B cell (primary cell): ENCODE measurements around the gene USH2A. TPM values are rescaled to one million over a fixed set of nuclear protein-coding genes. Genes with fewer than 3 reads are reported as not detected.
A peak's percentile ranks its signal among the peaks of the same experiment; 100 is the strongest.

ENCODE experiments used
- ATAC-seq: fragments of 200-7000 bp; cut with Tn5 transposase; one replicate; pipeline ENCODE4 v1.10.0; 2021; ENCODE audit warnings: low read depth, mild to moderate bottlenecking, moderate number of reproducible peaks, moderate library complexity
- CTCF ChIA-PET: fragments of 350-600 bp; sonication (Branson Sonifier 250); formaldehyde crosslinking; loops from one replicate; lab custom pipeline; 2021; ENCODE audit warnings: antibody characterized with exemption, inconsistent platforms; lab: Charles Lee
- POLR2A ChIA-PET: fragments of 350-600 bp; sonication (Branson Sonifier 250); formaldehyde crosslinking; loops from one replicate; lab custom pipeline; 2021; ENCODE audit warnings: antibody characterized with exemption; lab: Charles Lee
- DNase-seq: peaks from one replicate; pipeline ENCODE4 v3.0.0; 2013
- H2AFZ ChIP-seq: 2 replicates; pipeline ENCODE4 v1.6.1; 2012; ENCODE audit warnings: mild to moderate bottlenecking, low read depth, low read length; ENCODE audit not compliant: insufficient read depth, poor library complexity, severe bottlenecking
- H3K27ac ChIP-seq, 2 donors: 1 replicate in 1 of 2; 2 replicates in 1 of 2; pipeline ENCODE4 v1.5.1; 2012 to 2013; ENCODE audit warnings: low read length in 2 of 2, mild to moderate bottlenecking in 2 of 2, moderate library complexity in 1 of 2
- H3K27me3 ChIP-seq, 4 experiments: fragments of 200-600 bp in 1 of 4; sonication (generic) in 1 of 4; replicated peaks in 1 of 4; 1 replicate in 2 of 4; 2 replicates in 2 of 4; pipeline versions ENCODE4 v1.6.1 to v1.7.0; 2013 to 2016; ENCODE audit warnings: low read length in 3 of 4, mild to moderate bottlenecking in 2 of 4, mixed read lengths in 1 of 4, moderate library complexity in 1 of 4; ENCODE audit not compliant: insufficient read depth in 4 of 4, control insufficient read depth in 3 of 4; ENCODE audit errors: control extremely low read depth in 1 of 4
- H3K36me3 ChIP-seq, 2 experiments: replicated peaks in 1 of 2; 1 replicate in 1 of 2; 2 replicates in 1 of 2; pipeline versions ENCODE4 v1.6.1 to v1.7.1; 2013; ENCODE audit warnings: low read length in 1 of 2; ENCODE audit not compliant: insufficient read depth in 2 of 2, control insufficient read depth in 1 of 2; ENCODE audit errors: control extremely low read depth in 1 of 2, extremely low read depth in 1 of 2
- H3K4me1 ChIP-seq, 2 donors: fragments of 200-600 bp in 1 of 2; sonication (generic) in 1 of 2; 1 replicate in 1 of 2; 2 replicates in 1 of 2; pipeline versions ENCODE4 v1.5.1 to v1.6.1; 2013 to 2017; ENCODE audit warnings: low read length in 2 of 2; ENCODE audit not compliant: control insufficient read depth in 2 of 2, insufficient read depth in 2 of 2
- H3K4me2 ChIP-seq: replicated peaks from 2 replicates; pipeline ENCODE3; 2012; ENCODE audit warnings: mild to moderate bottlenecking, low read depth, low read length; ENCODE audit not compliant: poor library complexity, severe bottlenecking
- H3K4me3 ChIP-seq, 5 experiments: fragments of 200-600 bp in 1 of 5; sonication (generic) in 1 of 5; 1 replicate in 3 of 5; 2 replicates in 2 of 5; pipeline versions ENCODE4 v1.5.1 to v1.7.0; 2011 to 2016; ENCODE audit warnings: low read length in 4 of 5, mild to moderate bottlenecking in 4 of 5, low read depth in 2 of 5, control low read depth in 1 of 5, moderate library complexity in 1 of 5; ENCODE audit not compliant: insufficient read depth in 1 of 5; ENCODE audit errors: control extremely low read depth in 1 of 5, extremely low read depth in 1 of 5
- H3K79me2 ChIP-seq: fragments of 200-600 bp; sonication (generic); one replicate; pipeline ENCODE4 v1.6.0; 2016; ENCODE audit warnings: low read length; ENCODE audit not compliant: control insufficient read depth, insufficient read depth
- H3K9ac ChIP-seq: fragments of 200-600 bp; sonication (generic); 2 replicates; pipeline ENCODE4 v1.6.1; 2017; ENCODE audit warnings: mild to moderate bottlenecking, low read length, moderate library complexity
- H3K9me3 ChIP-seq, 3 donors: one replicate each; pipeline versions ENCODE4 v1.6.1 to v1.7.1; 2013; ENCODE audit warnings: low read length in 2 of 3; ENCODE audit not compliant: control insufficient read depth in 2 of 3, insufficient read depth in 1 of 3; ENCODE audit errors: control extremely low read depth in 1 of 3
- H4K20me1 ChIP-seq: 2 replicates; pipeline ENCODE4 v1.6.0; 2012; ENCODE audit warnings: mild to moderate bottlenecking, low read length; ENCODE audit not compliant: insufficient read depth, control insufficient read depth, poor library complexity, severe bottlenecking
- H3K27ac Mint-ChIP-seq: one replicate; pipeline ENCODE4 v1.8.0; 2021; ENCODE audit warnings: mixed read lengths
- H3K27me3 Mint-ChIP-seq: one replicate; pipeline ENCODE4 v1.8.0; 2021; ENCODE audit warnings: mixed read lengths
- H3K4me1 Mint-ChIP-seq: one replicate; pipeline ENCODE4 v1.8.0; 2021; ENCODE audit warnings: mixed read lengths
- H3K4me3 Mint-ChIP-seq: one replicate; pipeline ENCODE4 v1.8.0; 2021; ENCODE audit warnings: mixed read lengths
- H3K9me3 Mint-ChIP-seq: one replicate; pipeline ENCODE4 v1.8.0; 2022; ENCODE audit warnings: mixed read lengths; ENCODE audit not compliant: insufficient read depth
- EZH2 ChIP-seq: IDR thresholded peaks from 2 replicates; pipeline ENCODE4 v1.6.1; 2012; ENCODE audit warnings: borderline replicate concordance, low read depth, mild to moderate bottlenecking, moderate library complexity, low read length; ENCODE audit not compliant: insufficient read depth, poor library complexity, severe bottlenecking
- WGBS: methylation state at CpG from one replicate; pipeline ENCODE4 v1.1.5; 2013; ENCODE audit warnings: missing lambda C conversion rate; ENCODE audit not compliant: insufficient coverage; 5-methylcytosine and 5-hydroxymethylcytosine counted together
- intact Hi-C: fragments of 100-400 bp; cut with micrococcal nuclease; formaldehyde crosslinking; loops from one replicate; pipeline ENCODE4 v1.10.0; 2022
- polyA plus RNA-seq: library from polyadenylated mRNA; depleted of rRNA; stranded (reverse); fragments of >200 nt; gene quantifications from 2 replicates; pipeline ENCODE4 v1.2.3, GENCODE V29; 2012
- total RNA-seq, 2 donors: library from RNA; stranded (reverse); fragments of 120-200 nt in 1 of 2; gene quantifications; 1 replicate in 1 of 2; 2 replicates in 1 of 2; pipeline versions ENCODE4 v1.2.3 to v1.2.4, GENCODE V29; 2013 to 2022
- TF ChIP-seq, protein P1 (sequence below): fragments of 200-600 bp; IDR thresholded peaks from one replicate; pipeline ENCODE4 v1.8.0; 2022; ENCODE audit warnings: antibody characterized with exemption, mild to moderate bottlenecking

USH2A gene
- total and polyA plus RNA-seq, 2 donors (not counting 1 experiment from before 2014, with no cell fraction given), result 0.01 TPM; not detected in 1

DNA sequence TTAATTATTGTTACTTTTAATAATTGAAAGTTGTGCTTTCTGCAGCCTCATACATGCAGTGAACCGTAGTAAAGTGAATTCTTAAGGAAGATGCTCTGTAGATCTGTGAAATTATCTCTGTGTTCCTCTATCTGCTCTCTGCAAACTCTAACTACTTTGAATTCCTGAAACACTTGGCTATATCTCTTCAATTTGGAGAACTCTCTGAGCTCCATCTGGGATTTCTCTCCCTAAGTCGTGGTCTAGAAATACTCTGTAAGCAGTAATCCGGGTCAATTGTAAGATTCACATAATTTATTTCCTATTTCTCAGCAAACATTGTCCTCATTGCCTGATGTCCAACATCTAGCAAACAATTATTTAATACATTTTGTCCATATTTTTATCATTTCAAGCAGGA, 164.9 kb downstream of the USH2A start:
- DNase-seq (no peak), ATAC-seq (no peak)
- Histone ChIP-seq H3K79me2 (no peaks in the 10 kb centered on the region), H3K4me3 (no peak overlapping the region), H3K4me1 (no peaks in the 10 kb centered on the region), H3K36me3 (no peaks in the 10 kb centered on the region), H3K27ac (no peak overlapping the region), H3K27me3 (no peaks in the 10 kb centered on the region), H4K20me1 (no peaks in the 10 kb centered on the region), H3K9ac (no peak overlapping the region), H3K9me3 (peaks cover 0 to 3% (median 0%) of the 10 kb centered on the region in 3 donors), H2AFZ (no peak overlapping the region), H3K4me2 (no peak overlapping the region)
- ChIA-PET POLR2A (no interaction called here), CTCF (no interaction called here)
- no peak overlapping the region for H3K4me3 Mint-ChIP-seq
- 66% methylated on average over 2 of the region's 3 CpGs for WGBS
- no peaks in the 10 kb centered on the region for H3K4me1 Mint-ChIP-seq
- peaks cover 6% of the 10 kb centered on the region for H3K9me3 Mint-ChIP-seq
- H3K27ac Mint-ChIP-seq, result no peak overlapping the region
- TF ChIP-seq, protein P1, sequence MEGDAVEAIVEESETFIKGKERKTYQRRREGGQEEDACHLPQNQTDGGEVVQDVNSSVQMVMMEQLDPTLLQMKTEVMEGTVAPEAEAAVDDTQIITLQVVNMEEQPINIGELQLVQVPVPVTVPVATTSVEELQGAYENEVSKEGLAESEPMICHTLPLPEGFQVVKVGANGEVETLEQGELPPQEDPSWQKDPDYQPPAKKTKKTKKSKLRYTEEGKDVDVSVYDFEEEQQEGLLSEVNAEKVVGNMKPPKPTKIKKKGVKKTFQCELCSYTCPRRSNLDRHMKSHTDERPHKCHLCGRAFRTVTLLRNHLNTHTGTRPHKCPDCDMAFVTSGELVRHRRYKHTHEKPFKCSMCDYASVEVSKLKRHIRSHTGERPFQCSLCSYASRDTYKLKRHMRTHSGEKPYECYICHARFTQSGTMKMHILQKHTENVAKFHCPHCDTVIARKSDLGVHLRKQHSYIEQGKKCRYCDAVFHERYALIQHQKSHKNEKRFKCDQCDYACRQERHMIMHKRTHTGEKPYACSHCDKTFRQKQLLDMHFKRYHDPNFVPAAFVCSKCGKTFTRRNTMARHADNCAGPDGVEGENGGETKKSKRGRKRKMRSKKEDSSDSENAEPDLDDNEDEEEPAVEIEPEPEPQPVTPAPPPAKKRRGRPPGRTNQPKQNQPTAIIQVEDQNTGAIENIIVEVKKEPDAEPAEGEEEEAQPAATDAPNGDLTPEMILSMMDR, result no peak
- TF ChIP-seq EZH2, result no peak
- no peaks in the 10 kb centered on the region for H3K27me3 Mint-ChIP-seq
- intact Hi-C loops, result no loop called here

DNA sequence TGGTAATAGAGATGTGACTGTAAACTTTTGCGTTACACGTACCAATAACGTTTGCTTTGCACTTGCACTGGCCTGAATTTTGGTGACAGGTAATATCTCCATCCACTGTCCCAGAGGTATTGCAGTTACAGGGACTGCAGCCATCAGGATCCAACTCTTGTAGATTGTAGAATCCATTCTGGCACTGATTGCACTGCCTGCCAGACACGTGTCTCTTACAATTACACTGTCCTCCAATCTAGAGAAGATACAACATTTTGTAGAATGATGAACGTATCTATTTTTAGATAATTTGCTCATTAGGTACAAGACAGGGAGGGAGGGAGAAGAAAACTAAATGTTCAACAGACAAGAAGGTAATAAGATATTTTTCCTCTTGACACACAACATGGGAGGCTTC, 172.4 kb downstream of the USH2A start:
- Mint-ChIP-seq H3K4me3 (no peak overlapping the region), H3K27ac (no peak overlapping the region)
- ATAC-seq, result no peak

More for the DNA sequence above, 172.4 kb downstream of the USH2A start:
- TF ChIP-seq, protein P1, result no peak
- TF ChIP-seq EZH2, result no peak
- peak overlapping the region; percentile 6 for H3K4me2 ChIP-seq
- peaks cover 0 to 4% of the 10 kb centered on the region in 2 donors for H3K4me1 ChIP-seq
- H3K4me1 Mint-ChIP-seq, result no peaks in the 10 kb centered on the region
- CTCF ChIA-PET, result no interaction called here
- no peak for DNase-seq
- no peak overlapping the region for H3K27ac ChIP-seq
- H3K36me3 ChIP-seq, result no peaks in the 10 kb centered on the region
- H3K27me3 Mint-ChIP-seq, result no peaks in the 10 kb centered on the region
- H3K9me3 Mint-ChIP-seq, result peaks cover 3% of the 10 kb centered on the region
- no peaks in the 10 kb centered on the region for H3K9me3 ChIP-seq
- no peaks in the 10 kb centered on the region for H4K20me1 ChIP-seq
- POLR2A ChIA-PET, result no interaction called here
- no peaks in the 10 kb centered on the region for H3K79me2 ChIP-seq
- H3K9ac ChIP-seq, result no peak overlapping the region
- no peak overlapping the region for H3K4me3 ChIP-seq
- no CpG with 5 or more reads among the region's 5 CpGs for WGBS
- H2AFZ ChIP-seq, result no peak overlapping the region
- intact Hi-C loops, result no loop called here
- no peaks in the 10 kb centered on the region for H3K27me3 ChIP-seq
